Natural killer cell (primary cell): ENCODE results near the gene ATXN7L2. TPM values are rescaled to one million over a fixed set of nuclear protein-coding genes. Genes with fewer than 3 reads are reported as not detected.

Experiments
- ATAC-seq, 3 donors: fragments of 150-1000 bp in 2 of 3; fragments of 200-7000 bp in 1 of 3; cut with Tn5 transposase; 1 replicate in 1 of 3; 2 replicates in 2 of 3; pipeline ENCODE4 v1.10.0; 2021; ENCODE audit warnings: mild to moderate bottlenecking in 2 of 3, moderate library complexity in 2 of 3
- DNase-seq, 2 donors: peaks; one replicate each; pipeline versions ENCODE4 v3.0.0 to v3.0.0-alpha.2; 2013 to 2021; ENCODE audit warnings: mixed read lengths in 1 of 2
- H3K27ac ChIP-seq: one replicate; pipeline ENCODE4 v1.5.1; 2013; ENCODE audit warnings: mild to moderate bottlenecking, low read length
- H3K27me3 ChIP-seq: one replicate; pipeline ENCODE4 v1.6.1; 2013; ENCODE audit warnings: low read length; ENCODE audit not compliant: control insufficient read depth, insufficient read depth
- H3K36me3 ChIP-seq: one replicate; pipeline ENCODE4 v1.6.1; 2013; ENCODE audit warnings: low read length; ENCODE audit not compliant: control insufficient read depth, insufficient read depth
- H3K4me1 ChIP-seq: one replicate; pipeline ENCODE4 v1.6.1; 2013; ENCODE audit warnings: low read length; ENCODE audit not compliant: control insufficient read depth, insufficient read depth
- H3K4me3 ChIP-seq: one replicate; pipeline ENCODE4 v1.5.1; 2013; ENCODE audit warnings: low read length
- H3K9me3 ChIP-seq: one replicate; pipeline ENCODE4 v1.6.1; 2013; ENCODE audit warnings: low read length; ENCODE audit not compliant: control insufficient read depth, insufficient read depth
- H3K27ac Mint-ChIP-seq, 2 donors: one replicate each; pipeline ENCODE4 v1.8.0; 2022; ENCODE audit warnings: mild to moderate bottlenecking in 2 of 2, mixed read lengths in 2 of 2, moderate library complexity in 1 of 2
- H3K27me3 Mint-ChIP-seq, 2 donors: one replicate each; pipeline ENCODE4 v1.8.0; 2022; ENCODE audit warnings: low read depth in 2 of 2, mixed read lengths in 2 of 2
- H3K36me3 Mint-ChIP-seq: one replicate; pipeline ENCODE4 v1.8.0; 2022; ENCODE audit warnings: mixed read lengths
- H3K4me1 Mint-ChIP-seq, 2 donors: one replicate each; pipeline ENCODE4 v1.8.0; 2022; ENCODE audit warnings: mixed read lengths in 2 of 2
- H3K4me3 Mint-ChIP-seq: one replicate; pipeline ENCODE4 v1.8.0; 2022; ENCODE audit warnings: mild to moderate bottlenecking, moderate library complexity, mixed read lengths
- H3K9me3 Mint-ChIP-seq, 2 donors: one replicate each; pipeline ENCODE4 v1.8.0; 2022; ENCODE audit warnings: mixed read lengths in 2 of 2
- CTCF ChIP-seq: fragments of 200-600 bp; IDR thresholded peaks from one replicate; pipeline ENCODE4 v1.8.0; 2022; ENCODE audit warnings: antibody characterized with exemption
- WGBS: methylation state at CpG from one replicate; pipeline ENCODE4 v1.1.7; 2013; ENCODE audit warnings: missing lambda C conversion rate; ENCODE audit not compliant: insufficient coverage; 5-methylcytosine and 5-hydroxymethylcytosine counted together
- intact Hi-C: fragments of 100-400 bp; cut with micrococcal nuclease; formaldehyde crosslinking; loops from one replicate; pipeline ENCODE4 v1.14.2; 2022
- total RNA-seq, 4 donors: library from RNA; stranded (reverse); fragments of 120-200 nt in 1 of 4; gene quantifications; one replicate each; pipeline versions ENCODE4 v1.2.3 to v1.2.4, GENCODE V29; 2013 to 2022

ATXN7L2 gene
- total RNA-seq, 3 donors from 2014 or later (not counting 1 experiment from before 2014, with no cell fraction given) = 16.4 to 18.5 (median 18.3) TPM

DNA sequence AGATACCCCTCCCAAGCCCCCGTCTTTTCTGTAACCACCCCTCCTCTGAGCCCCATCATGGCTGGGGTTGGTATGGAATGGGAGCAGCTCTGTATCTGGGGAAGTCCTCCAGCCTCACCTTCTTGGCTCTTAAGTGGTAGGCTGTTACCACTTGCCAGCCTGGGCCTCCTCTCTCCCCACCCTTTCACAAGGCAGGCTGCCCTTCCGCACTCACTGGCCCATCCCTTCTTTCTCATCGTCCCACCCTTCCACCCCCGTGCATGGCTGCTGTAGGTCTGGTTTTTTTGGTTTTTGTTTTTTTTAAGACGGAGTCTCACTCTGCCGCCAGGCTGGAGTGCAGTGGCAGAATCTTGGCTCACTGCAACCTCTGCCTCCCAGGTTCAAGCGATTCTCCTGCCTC, 15.4 kb downstream of the ATXN7L2 start:
- no peaks in the 10 kb centered on the region for H3K9me3 Mint-ChIP-seq
- TF ChIP-seq CTCF = no peak
- intact Hi-C loops = no loop called here
- WGBS = 95% methylated on average over 4 of the region's 7 CpGs
- peaks cover 8% of the 10 kb centered on the region for H3K36me3 Mint-ChIP-seq
- Histone ChIP-seq H3K4me3 (no peak overlapping the region), H3K36me3 (peaks cover 40% of the 10 kb centered on the region), H3K27ac (no peak overlapping the region), H3K27me3 (no peaks in the 10 kb centered on the region), H3K9me3 (no peaks in the 10 kb centered on the region), H3K4me1 (peaks cover 87% of the 10 kb centered on the region)
- no peak for ATAC-seq
- no peak for DNase-seq
- H3K4me1 Mint-ChIP-seq = peaks cover 50 to 72% of the 10 kb centered on the region in 2 donors
- H3K27ac Mint-ChIP-seq = no peak overlapping the region
- no peaks in the 10 kb centered on the region for H3K27me3 Mint-ChIP-seq
- no peak overlapping the region for H3K4me3 Mint-ChIP-seq

GRCh38 chr1:109499661-109500536, 16.2 kb downstream of the ATXN7L2 start:
- Histone ChIP-seq H3K4me3 (no peak overlapping the region), H3K36me3 (peaks cover 40% of the 10 kb centered on the region), H3K4me1 (peaks cover 89% of the 10 kb centered on the region), H3K27me3 (no peaks in the 10 kb centered on the region), H3K27ac (peak overlapping the region; percentile 11), H3K9me3 (no peaks in the 10 kb centered on the region)
- peak overlapping the region; percentile 28 for H3K4me3 Mint-ChIP-seq
- H3K27ac Mint-ChIP-seq = peak overlapping the region; percentile 81 to 82
- H3K27me3 Mint-ChIP-seq = no peaks in the 10 kb centered on the region
- peak in 2 of 3 donors; percentile 31 to 64 for ATAC-seq
- H3K36me3 Mint-ChIP-seq = peaks cover 8% of the 10 kb centered on the region
- intact Hi-C loops = no loop called here
- peaks cover 56 to 74% of the 10 kb centered on the region in 2 donors for H3K4me1 Mint-ChIP-seq
- H3K9me3 Mint-ChIP-seq = no peaks in the 10 kb centered on the region
- peak; percentile 37 for TF ChIP-seq CTCF
- DNase-seq = peak in 1 of 2 donors; percentile 81
- WGBS = 73% methylated on average over 4 of the region's 4 CpGs

DNA sequence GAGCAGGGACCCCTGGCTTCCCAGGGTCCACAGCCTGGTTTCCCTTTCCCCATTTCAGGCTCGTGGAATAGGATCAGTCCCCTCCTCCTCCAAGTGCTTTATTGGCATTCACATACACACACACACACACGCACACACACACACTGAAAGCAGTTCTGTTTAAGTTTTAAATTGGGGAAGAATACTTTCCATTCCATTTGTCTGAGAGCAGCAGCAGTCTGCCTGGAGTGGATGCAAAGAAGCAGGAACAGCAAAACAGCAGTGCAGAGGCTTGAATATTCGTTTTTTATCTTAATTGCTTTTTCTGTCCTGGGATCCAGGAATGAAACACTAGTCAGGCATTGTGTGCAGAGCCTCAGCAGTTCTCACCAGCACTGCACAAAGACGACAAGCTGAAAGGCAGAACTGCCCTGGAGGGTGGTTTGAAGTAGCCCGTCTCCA, 17.3 kb downstream of the ATXN7L2 start:
- ATAC-seq (no peak), DNase-seq (no peak)
- H3K27ac ChIP-seq = peak overlapping the region; percentile 50
- Mint-ChIP-seq H3K4me1 (peaks cover 58 to 70% of the 10 kb centered on the region in 2 donors), H3K9me3 (no peaks in the 10 kb centered on the region), H3K27me3 (no peaks in the 10 kb centered on the region), H3K4me3 (no peak overlapping the region), H3K36me3 (peaks cover 7% of the 10 kb centered on the region), H3K27ac (peak overlapping the region; percentile 81 to 82)
- H3K27me3 ChIP-seq = no peaks in the 10 kb centered on the region
- no peak for TF ChIP-seq CTCF
- intact Hi-C loops = no loop called here
- H3K4me1 ChIP-seq = peaks cover 83% of the 10 kb centered on the region
- 81% methylated on average over 5 of the region's 5 CpGs for WGBS
- H3K4me3 ChIP-seq = no peak overlapping the region
- peaks cover 35% of the 10 kb centered on the region for H3K36me3 ChIP-seq
- no peaks in the 10 kb centered on the region for H3K9me3 ChIP-seq
